SK-N-SH (cell line): ENCODE measurements around the gene NTRK3. TPM values are rescaled to one million over a fixed set of nuclear protein-coding genes. Genes with fewer than 3 reads are reported as not detected.

Experiments used
- CTCF ChIA-PET: fragments of 300-600, 350-600 bp; formaldehyde crosslinking; extraction: SDS; loops from one replicate; lab custom pipeline; 2021; lab: Yijun Ruan, JAX
- POLR2A ChIA-PET: fragments of 350-600 bp; sonication (Branson Sonifier 250); formaldehyde crosslinking; extraction: SDS; loops from one replicate; lab custom pipeline; 2020; ENCODE audit warnings: antibody characterized with exemption, inconsistent platforms; lab: Yijun Ruan, JAX
- DNase-seq: peaks from one replicate; pipeline ENCODE4 v3.0.0; 2012
- H2AFZ ChIP-seq: fragments of 200-600 bp; sonication (generic); 2 replicates; pipeline ENCODE4 v1.8.1; 2016; ENCODE audit warnings: antibody characterized with exemption, mild to moderate bottlenecking, low read depth
- H3F3A ChIP-seq: fragments of 200-600 bp; sonication (generic); replicated peaks from 2 replicates; pipeline ENCODE3; 2016; ENCODE audit warnings: antibody characterized with exemption, mild to moderate bottlenecking; ENCODE audit not compliant: insufficient read depth
- H3K27ac ChIP-seq, 2 experiments: fragments of 200-500 bp in 1 of 2; fragments of 200-600 bp in 1 of 2; sonication (Bioruptor generic) in 1 of 2; sonication (generic), shearing (Covaris generic) in 1 of 2; 2 replicates each; pipeline versions ENCODE4 v1.5.1 to v1.6.1; 2014 to 2016; ENCODE audit warnings: low read depth in 2 of 2, inconsistent platforms in 1 of 2, low read length in 1 of 2, mild to moderate bottlenecking in 1 of 2, mixed read lengths in 1 of 2
- H3K27me3 ChIP-seq: fragments of 200-600 bp; sonication (generic), shearing (Covaris generic); 2 replicates; pipeline ENCODE4 v1.6.1; 2016; ENCODE audit warnings: mixed run types; ENCODE audit not compliant: insufficient read depth
- H3K36me3 ChIP-seq, 2 experiments: fragments of 200-500 bp in 1 of 2; fragments of 200-600 bp in 1 of 2; sonication (Bioruptor generic) in 1 of 2; sonication (generic) in 1 of 2; replicated peaks in 1 of 2; 2 replicates each; pipeline versions ENCODE3 to v1.5.1; 2014 to 2016; ENCODE audit warnings: low read length in 1 of 2, mild to moderate bottlenecking in 1 of 2; ENCODE audit not compliant: insufficient read depth in 2 of 2, control insufficient read depth in 1 of 2
- H3K4me1 ChIP-seq, 2 experiments: fragments of 200-500 bp in 1 of 2; fragments of 200-600 bp in 1 of 2; sonication (Bioruptor generic) in 1 of 2; sonication (generic), shearing (Covaris generic) in 1 of 2; 2 replicates each; pipeline versions ENCODE4 v1.5.1 to v1.6.1; 2014 to 2016; ENCODE audit warnings: low read depth in 1 of 2, low read length in 1 of 2, mixed run types in 1 of 2; ENCODE audit not compliant: insufficient read depth in 2 of 2, control insufficient read depth in 1 of 2
- H3K4me2 ChIP-seq: fragments of 200-600 bp; sonication (generic), shearing (Covaris generic); 2 replicates; pipeline ENCODE4 v1.6.1; 2017; ENCODE audit warnings: mixed run types
- H3K4me3 ChIP-seq, 2 experiments: fragments of 200-500 bp in 1 of 2; fragments of 200-600 bp in 1 of 2; sonication (Bioruptor generic) in 1 of 2; sonication (generic), shearing (Covaris generic) in 1 of 2; 2 replicates each; pipeline versions ENCODE4 v1.5.1 to v1.8.1; 2014 to 2016; ENCODE audit warnings: low read depth in 2 of 2, inconsistent platforms in 1 of 2, low read length in 1 of 2, mild to moderate bottlenecking in 1 of 2, mixed read lengths in 1 of 2, moderate library complexity in 1 of 2
- H3K79me2 ChIP-seq: fragments of 200-600 bp; sonication (generic); 2 replicates; pipeline ENCODE4 v1.8.1; 2017; ENCODE audit warnings: mild to moderate bottlenecking; ENCODE audit not compliant: insufficient read depth
- H3K9ac ChIP-seq: fragments of 200-600 bp; sonication (generic); 2 replicates; pipeline ENCODE4 v1.6.1; 2017; ENCODE audit warnings: mixed run types
- H3K9me2 ChIP-seq: fragments of 200-600 bp; sonication (generic); 2 replicates; pipeline ENCODE4 v1.6.1; 2017; ENCODE audit warnings: mixed run types
- H3K9me3 ChIP-seq: fragments of 200-600 bp; sonication (generic); 2 replicates; pipeline ENCODE4 v1.6.1; 2017; ENCODE audit warnings: mixed run types, mild to moderate bottlenecking, moderate library complexity
- H4K20me1 ChIP-seq: fragments of 200-600 bp; sonication (generic); 2 replicates; pipeline ENCODE4 v1.6.1; 2017; ENCODE audit warnings: mild to moderate bottlenecking, mixed run types; ENCODE audit not compliant: insufficient read depth
- CHD2 ChIP-seq: fragments of 150-350 bp; IDR thresholded peaks from 2 replicates; pipeline ENCODE4 v1.6.1; 2018; ENCODE audit warnings: low read length; ENCODE audit not compliant: partially characterized antibody
- EZH2phosphoT487 ChIP-seq: fragments of 200-600 bp; sonication (generic); IDR thresholded peaks from 2 replicates; pipeline ENCODE4 v1.6.1; 2017; ENCODE audit warnings: low read depth, mixed run types, mild to moderate bottlenecking, antibody characterized with exemption, moderate library complexity, borderline replicate concordance
- MXI1 ChIP-seq: IDR thresholded peaks from 2 replicates; pipeline ENCODE4 v1.6.1; 2012; ENCODE audit warnings: mild to moderate bottlenecking, low read depth, low read length, improper control_type of control experiment
- POLR2AphosphoS5 ChIP-seq: IDR thresholded peaks from 2 replicates; pipeline ENCODE4 v1.6.1; 2012; ENCODE audit warnings: low read depth, low read length
- RCOR1 ChIP-seq: fragments of 150-350 bp; IDR thresholded peaks from 2 replicates; pipeline ENCODE4 v1.6.1; 2017; ENCODE audit warnings: antibody characterized with exemption, low read length
- RFX5 ChIP-seq: IDR thresholded peaks from 2 replicates; pipeline ENCODE4 v1.6.1; 2012; ENCODE audit warnings: mild to moderate bottlenecking, improper control_type of control experiment, low read length
- RXRA ChIP-seq: IDR thresholded peaks from 2 replicates; pipeline ENCODE4 v1.4.0; 2012; ENCODE audit warnings: low read depth, mild to moderate bottlenecking, borderline replicate concordance
- SIN3A ChIP-seq: IDR thresholded peaks from 2 replicates; pipeline ENCODE4 v1.6.1; 2012; ENCODE audit warnings: low read depth, mild to moderate bottlenecking, low read length, moderate library complexity, borderline replicate concordance
- TAF1 ChIP-seq: IDR thresholded peaks from 2 replicates; pipeline ENCODE4 v1.6.1; 2012; ENCODE audit warnings: low read depth, mild to moderate bottlenecking, low read length, moderate library complexity, borderline replicate concordance
- TCF12 ChIP-seq: IDR thresholded peaks from 2 replicates; pipeline ENCODE4 v1.4.0; 2012
- USF1 ChIP-seq: IDR thresholded peaks from 2 replicates; pipeline ENCODE4 v1.4.0; 2012; ENCODE audit warnings: low read depth, borderline replicate concordance
- YY1 ChIP-seq: IDR thresholded peaks from 2 replicates; pipeline ENCODE4 v1.4.0; 2012; ENCODE audit warnings: low read depth, mild to moderate bottlenecking
- ZBTB33 ChIP-seq: IDR thresholded peaks from 2 replicates; pipeline ENCODE4 v1.4.0; 2012; ENCODE audit warnings: low read depth, borderline replicate concordance
- WGBS: methylation state at CpG from one replicate; pipeline ENCODE4 v1.1.6; 2017; ENCODE audit warnings: low lambda C conversion rate; 5-methylcytosine and 5-hydroxymethylcytosine counted together
- polyA plus RNA-seq, 3 experiments: library from polyadenylated mRNA; depleted of rRNA; stranded (reverse); fragments of >200 nt; gene quantifications; 2 replicates each; pipeline ENCODE4 v1.2.3, GENCODE V29; 2012
- TF ChIP-seq, protein P1 (sequence below): fragments of 150-350 bp; IDR thresholded peaks from 2 replicates; pipeline ENCODE4 v1.6.1; 2016; ENCODE audit warnings: mild to moderate bottlenecking, low read depth, low read length

Gene NTRK3
- polyA plus RNA-seq, 1 of the 3 experiments (the other 2 are of a cell fraction): 2.6 TPM

DNA sequence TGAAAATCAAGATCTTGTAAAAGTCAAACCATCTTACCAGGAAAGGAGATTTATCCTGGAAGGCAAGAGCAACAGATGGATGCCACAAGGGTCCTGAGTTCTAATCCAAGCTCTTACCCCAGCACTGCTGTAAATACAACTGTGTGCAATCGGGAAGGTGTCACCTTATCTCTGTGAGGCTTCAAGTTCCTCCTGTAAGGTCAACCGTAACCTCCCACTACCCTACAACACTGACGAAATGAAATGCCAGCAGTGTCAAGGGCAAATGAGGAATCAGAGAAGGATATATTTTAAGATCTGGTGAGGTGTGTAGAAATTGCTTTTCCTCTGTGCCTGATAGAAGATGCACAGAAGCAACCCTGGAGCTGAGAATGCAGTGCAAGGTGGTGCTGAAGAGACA is 207.8 kb downstream of the NTRK3 start (continued):
- TF ChIP-seq CHD2 (no peak), RXRA (no peak), TCF12 (no peak), YY1 (no peak), SIN3A (no peak), EZH2phosphoT487 (no peak), RCOR1 (no peak)

- no peaks in the 10 kb centered on the region for H3K9me3 ChIP-seq
- no peaks in the 10 kb centered on the region for H3K27me3 ChIP-seq
- WGBS: 26% methylated on average over 2 of the region's 2 CpGs
- POLR2A ChIA-PET: no interaction called here
- H3K27ac ChIP-seq: no peak overlapping the region
- no peaks in the 10 kb centered on the region for H3K79me2 ChIP-seq
- TF ChIP-seq USF1: no peak
- TF ChIP-seq, protein P1, sequence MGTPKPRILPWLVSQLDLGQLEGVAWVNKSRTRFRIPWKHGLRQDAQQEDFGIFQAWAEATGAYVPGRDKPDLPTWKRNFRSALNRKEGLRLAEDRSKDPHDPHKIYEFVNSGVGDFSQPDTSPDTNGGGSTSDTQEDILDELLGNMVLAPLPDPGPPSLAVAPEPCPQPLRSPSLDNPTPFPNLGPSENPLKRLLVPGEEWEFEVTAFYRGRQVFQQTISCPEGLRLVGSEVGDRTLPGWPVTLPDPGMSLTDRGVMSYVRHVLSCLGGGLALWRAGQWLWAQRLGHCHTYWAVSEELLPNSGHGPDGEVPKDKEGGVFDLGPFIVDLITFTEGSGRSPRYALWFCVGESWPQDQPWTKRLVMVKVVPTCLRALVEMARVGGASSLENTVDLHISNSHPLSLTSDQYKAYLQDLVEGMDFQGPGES: no peak
- TF ChIP-seq TAF1: no peak
- TF ChIP-seq RFX5: no peak
- TF ChIP-seq POLR2AphosphoS5: no peak
- no peak for TF ChIP-seq RXRA
- TF ChIP-seq ZBTB33: no peak
- no peak for TF ChIP-seq YY1
- no peak for TF ChIP-seq CHD2
- TF ChIP-seq MXI1: no peak
- no peaks in the 10 kb centered on the region for H4K20me1 ChIP-seq
- DNase-seq: no peak
- H3K36me3 ChIP-seq: no peaks in the 10 kb centered on the region
- no peak overlapping the region for H3K9ac ChIP-seq
- no peaks in the 10 kb centered on the region for H3K4me1 ChIP-seq
- no peaks in the 10 kb centered on the region for H3K9me2 ChIP-seq
- H3K4me2 ChIP-seq: no peak overlapping the region
- H2AFZ ChIP-seq: no peak overlapping the region
- CTCF ChIA-PET: interaction anchor here (0.8 to 1.5 kb wide), 2 partner anchors 18 to 226 kb away, joined by 3 to 4 read pairs; no protein-coding TSS in a partner anchor
- H3K4me3 ChIP-seq: no peak overlapping the region
- no peaks in the 10 kb centered on the region for H3F3A ChIP-seq
These were observed 208.3 kb downstream of the NTRK3 start for GRCh38 chr15:88048237-88048636.
